Suprapubic skin (tissue), 4 donors: ENCODE measurements around the gene ZNF324. TPM values are rescaled to one million over a fixed set of nuclear protein-coding genes. Genes with fewer than 3 reads are reported as not detected.

Experiments
- DNase-seq, 2 donors: peaks; one replicate each; pipeline ENCODE4 v3.0.0-alpha.2; 2019; ENCODE audit warnings: low spot score in 2 of 2
- H3K27ac ChIP-seq: fragments of 200-600 bp; sonication (generic); one replicate; pipeline ENCODE4 v1.5.1; 2019
- H3K27me3 ChIP-seq: fragments of 200-600 bp; sonication (generic); one replicate; pipeline ENCODE4 v1.5.1; 2019
- H3K36me3 ChIP-seq: fragments of 200-600 bp; sonication (generic); one replicate; pipeline ENCODE4 v1.5.1; 2019
- H3K4me1 ChIP-seq: fragments of 200-600 bp; sonication (generic); one replicate; pipeline ENCODE4 v1.5.1; 2019
- H3K4me3 ChIP-seq: fragments of 200-600 bp; sonication (generic); one replicate; pipeline ENCODE4 v1.5.1; 2019; ENCODE audit warnings: mild to moderate bottlenecking
- H3K9me3 ChIP-seq: fragments of 200-600 bp; sonication (generic); one replicate; pipeline ENCODE4 v1.5.1; 2019
- EP300 ChIP-seq: sonication (generic); formaldehyde crosslinking; IDR thresholded peaks from one replicate; pipeline ENCODE4 v1.6.1; 2017; ENCODE audit warnings: antibody characterized with exemption
- POLR2A ChIP-seq, 2 donors: fragments of 450-650 bp; IDR thresholded peaks; one replicate each; pipeline ENCODE4 v1.6.1; 2017; ENCODE audit warnings: antibody characterized with exemption in 2 of 2, mild to moderate bottlenecking in 2 of 2, moderate library complexity in 2 of 2
- POLR2AphosphoS5 ChIP-seq, 3 donors: sonication (generic); formaldehyde crosslinking; IDR thresholded peaks; one replicate each; pipeline ENCODE4 v1.6.1; 2017; ENCODE audit warnings: antibody characterized with exemption in 3 of 3
- WGBS: methylation state at CpG from one replicate; pipeline ENCODE4 v1.1.5; 2018; 5-methylcytosine and 5-hydroxymethylcytosine counted together
- total RNA-seq, 4 donors: library from RNA; depleted of rRNA; stranded (reverse); fragments of >200 nt; gene quantifications; one replicate each; pipeline ENCODE4 v1.1.0, GENCODE V29; 2016
- TF ChIP-seq, protein P1 (sequence below), 2 donors: fragments of 200-600 bp in 1 of 2; fragments of 450-650 bp in 1 of 2; sonication (generic) in 1 of 2; IDR thresholded peaks; one replicate each; pipeline ENCODE4 v1.5.1; 2016 to 2019; ENCODE audit warnings: antibody characterized with exemption in 2 of 2, mild to moderate bottlenecking in 1 of 2, moderate library complexity in 1 of 2

ZNF324 gene
- total RNA-seq, 4 donors from 2014 or later = 20.3 to 41.5 (median 25.6) TPM

DNA sequence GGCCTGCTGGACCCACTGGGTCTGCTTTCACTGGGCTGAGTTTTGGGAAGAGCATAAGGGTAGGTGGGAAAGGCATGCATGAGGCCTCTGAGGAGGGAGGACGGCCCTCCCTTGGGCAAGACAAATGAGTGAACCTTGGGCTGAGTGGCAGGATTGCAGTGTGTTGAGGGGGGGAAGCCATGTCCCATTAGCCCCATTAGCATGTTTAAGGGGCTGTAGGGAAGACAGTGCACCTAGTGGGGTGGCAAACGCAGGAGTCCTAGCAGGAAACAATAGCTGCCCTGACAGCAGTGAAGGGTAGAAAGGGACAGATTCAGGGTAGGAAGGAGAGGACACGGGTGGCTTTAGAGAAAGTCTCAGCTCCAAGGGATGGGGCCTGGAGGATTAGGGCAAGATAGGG is 55.8 kb downstream of the ZNF324 start:
- Histone ChIP-seq H3K27me3 (no peaks in the 10 kb centered on the region), H3K36me3 (no peaks in the 10 kb centered on the region), H3K4me1 (peaks cover 23% of the 10 kb centered on the region), H3K4me3 (no peak overlapping the region), H3K9me3 (no peaks in the 10 kb centered on the region), H3K27ac (no peak overlapping the region)
- no peak for DNase-seq
- no peak for TF ChIP-seq POLR2A (IDR thresholded peaks at IDR 0.05)
- TF ChIP-seq, protein P1, sequence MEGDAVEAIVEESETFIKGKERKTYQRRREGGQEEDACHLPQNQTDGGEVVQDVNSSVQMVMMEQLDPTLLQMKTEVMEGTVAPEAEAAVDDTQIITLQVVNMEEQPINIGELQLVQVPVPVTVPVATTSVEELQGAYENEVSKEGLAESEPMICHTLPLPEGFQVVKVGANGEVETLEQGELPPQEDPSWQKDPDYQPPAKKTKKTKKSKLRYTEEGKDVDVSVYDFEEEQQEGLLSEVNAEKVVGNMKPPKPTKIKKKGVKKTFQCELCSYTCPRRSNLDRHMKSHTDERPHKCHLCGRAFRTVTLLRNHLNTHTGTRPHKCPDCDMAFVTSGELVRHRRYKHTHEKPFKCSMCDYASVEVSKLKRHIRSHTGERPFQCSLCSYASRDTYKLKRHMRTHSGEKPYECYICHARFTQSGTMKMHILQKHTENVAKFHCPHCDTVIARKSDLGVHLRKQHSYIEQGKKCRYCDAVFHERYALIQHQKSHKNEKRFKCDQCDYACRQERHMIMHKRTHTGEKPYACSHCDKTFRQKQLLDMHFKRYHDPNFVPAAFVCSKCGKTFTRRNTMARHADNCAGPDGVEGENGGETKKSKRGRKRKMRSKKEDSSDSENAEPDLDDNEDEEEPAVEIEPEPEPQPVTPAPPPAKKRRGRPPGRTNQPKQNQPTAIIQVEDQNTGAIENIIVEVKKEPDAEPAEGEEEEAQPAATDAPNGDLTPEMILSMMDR (IDR thresholded peaks at IDR 0.05) = no peak
- TF ChIP-seq EP300 = no peak
- no peak for TF ChIP-seq POLR2AphosphoS5 (IDR thresholded peaks at IDR 0.05)
- 86% methylated on average over 3 of the region's 3 CpGs for WGBS

Other genes with a start within 250 kb of the ZNF324 start
- gene ZNF544, start 238.2 kb upstream of the ZNF324 start, total RNA-seq = 10 to 100 TPM; 44.4 to 55.4 (median 48.9) TPM
- 10 to 100 TPM in 1 of 4 donors, 1 to 10 TPM in 3; 8.3 to 15.6 (median 8.7) TPM for gene ZNF8, start 188.1 kb upstream of the ZNF324 start, total RNA-seq
- 10 to 100 TPM; 36.9 to 70.3 (median 42.1) TPM for gene ERVK3-1, start 161.7 kb upstream of the ZNF324 start, total RNA-seq
- gene ZSCAN22, start 140.1 kb upstream of the ZNF324 start, total RNA-seq = 1 to 10 TPM; 4.3 to 7.6 (median 5.6) TPM
- gene A1BG, start 113.6 kb upstream of the ZNF324 start, total RNA-seq = 10 to 100 TPM in 2 of 4 donors, 1 to 10 TPM in 2; 1.0 to 14.9 (median 8.1) TPM
- gene ZNF497, start 104.3 kb upstream of the ZNF324 start, total RNA-seq = 1 to 10 TPM; 2.4 to 4.8 (median 3.4) TPM
- gene ZNF837, start 86.0 kb upstream of the ZNF324 start, total RNA-seq = 1 to 10 TPM; 2.6 to 6.2 (median 4.3) TPM
- gene RPS5, start 79.8 kb upstream of the ZNF324 start, total RNA-seq = 1,000 to 10,000 TPM; 1,253 to 2,519 (median 2,306) TPM
- gene RNF225, start 71.4 kb upstream of the ZNF324 start, total RNA-seq = 10 to 100 TPM in 2 of 4 donors, 1 to 10 TPM in 1, not detected in 1; 3.9 to 13.7 (median 13.6) TPM
- gene ZNF584, start 58.4 kb upstream of the ZNF324 start, total RNA-seq = 10 to 100 TPM; 15.8 to 21.2 (median 17.4) TPM
- gene ZNF132, start 26.9 kb upstream of the ZNF324 start, total RNA-seq = 1 to 10 TPM; 1.7 to 2.9 (median 2.3) TPM
- 10 to 100 TPM in 3 of 4 donors, 1 to 10 TPM in 1; 9.7 to 28.7 (median 13.8) TPM for gene ZNF324B, start 15.5 kb upstream of the ZNF324 start, total RNA-seq
- 10 to 100 TPM; 19.8 to 38.8 (median 24.0) TPM for gene ZNF446, start 9.3 kb downstream of the ZNF324 start, total RNA-seq
- 10 to 100 TPM in 2 of 4 donors, 1 to 10 TPM in 2; 2.1 to 19.1 (median 10.7) TPM for gene SLC27A5, start 44.9 kb downstream of the ZNF324 start, total RNA-seq
- 10 to 100 TPM in 3 of 4 donors, 1 to 10 TPM in 1; 6.7 to 20.7 (median 15.8) TPM for gene ZBTB45, start 52.7 kb downstream of the ZNF324 start, total RNA-seq
- 100 to 1,000 TPM; 334 to 395 (median 360) TPM for gene TRIM28, start 77.0 kb downstream of the ZNF324 start, total RNA-seq
- gene CHMP2A, start 88.0 kb downstream of the ZNF324 start, total RNA-seq = 100 to 1,000 TPM in 3 of 4 donors, 10 to 100 TPM in 1; 96.1 to 120 (median 103) TPM
- gene UBE2M, start 91.5 kb downstream of the ZNF324 start, total RNA-seq = 10 to 100 TPM; 16.4 to 31.5 (median 21.7) TPM
- 10 to 100 TPM; 29.0 to 53.2 (median 37.5) TPM for gene MZF1, start 106.3 kb downstream of the ZNF324 start, total RNA-seq